NCI-H128 (cell line): ENCODE measurements around the gene TMBIM6.
"Not testable (repeated sequence)": the region's sequence is repeated elsewhere in the genome, so short reads cannot be mapped to it uniquely, and the experiment has no call there.

Experiments
- DNase-seq: peaks from one replicate; lab custom pipeline; 2025; ENCODE audit not compliant: unreplicated experiment; lab: John Stamatoyannopoulos, UW

The TMBIM6 gene

GRCh38 chr12:49776413-49776812 is 35.1 kb downstream of the TMBIM6 start:
- peak; percentile 56 for DNase-seq

- no peak for DNase-seq
Measured at GRCh38 chr12:49776858-49777257, 35.5 kb downstream of the TMBIM6 start.

GRCh38 chr12:49777341-49777740 is 36.0 kb downstream of the TMBIM6 start:
- DNase-seq = no peak

GRCh38 chr12:49777800-49778748 is 36.7 kb downstream of the TMBIM6 start:
- DNase-seq = peak; percentile 15

GRCh38 chr12:49779581-49779980 is 38.2 kb downstream of the TMBIM6 start:
- DNase-seq = no peak

GRCh38 chr12:49780914-49781313 is 39.6 kb downstream of the TMBIM6 start:
- DNase-seq = not testable (repeated sequence)

- DNase-seq = no peak
Measured at GRCh38 chr12:49783917-49784676, 42.7 kb downstream of the TMBIM6 start.

- no peak for DNase-seq
Measured at GRCh38 chr12:49784756-49785409, 43.5 kb downstream of the TMBIM6 start.

- no peak for DNase-seq
Measured at GRCh38 chr12:49787672-49788071, 46.3 kb downstream of the TMBIM6 start.

- DNase-seq = no peak
Measured at GRCh38 chr12:49789992-49790391, 48.6 kb downstream of the TMBIM6 start.

- no peak for DNase-seq
Measured at GRCh38 chr12:49790741-49791555, 49.6 kb downstream of the TMBIM6 start.

- no peak for DNase-seq
Measured at GRCh38 chr12:49791700-49792099, 50.3 kb downstream of the TMBIM6 start.

- DNase-seq = no peak
Measured at GRCh38 chr12:49792181-49792970, 51.0 kb downstream of the TMBIM6 start.

- DNase-seq = no peak
Measured at GRCh38 chr12:49792976-49793580, 51.7 kb downstream of the TMBIM6 start.

GRCh38 chr12:49793620-49794019 is 52.3 kb downstream of the TMBIM6 start:
- no peak for DNase-seq

GRCh38 chr12:49794021-49794420 is 52.7 kb downstream of the TMBIM6 start:
- DNase-seq = no peak

GRCh38 chr12:49794811-49795653 is 53.7 kb downstream of the TMBIM6 start:
- no peak for DNase-seq

GRCh38 chr12:49795654-49796105 is 54.3 kb downstream of the TMBIM6 start:
- no peak for DNase-seq
